Measurements from ENCODE around the gene HDAC4.

HDAC4 gene

DNA sequence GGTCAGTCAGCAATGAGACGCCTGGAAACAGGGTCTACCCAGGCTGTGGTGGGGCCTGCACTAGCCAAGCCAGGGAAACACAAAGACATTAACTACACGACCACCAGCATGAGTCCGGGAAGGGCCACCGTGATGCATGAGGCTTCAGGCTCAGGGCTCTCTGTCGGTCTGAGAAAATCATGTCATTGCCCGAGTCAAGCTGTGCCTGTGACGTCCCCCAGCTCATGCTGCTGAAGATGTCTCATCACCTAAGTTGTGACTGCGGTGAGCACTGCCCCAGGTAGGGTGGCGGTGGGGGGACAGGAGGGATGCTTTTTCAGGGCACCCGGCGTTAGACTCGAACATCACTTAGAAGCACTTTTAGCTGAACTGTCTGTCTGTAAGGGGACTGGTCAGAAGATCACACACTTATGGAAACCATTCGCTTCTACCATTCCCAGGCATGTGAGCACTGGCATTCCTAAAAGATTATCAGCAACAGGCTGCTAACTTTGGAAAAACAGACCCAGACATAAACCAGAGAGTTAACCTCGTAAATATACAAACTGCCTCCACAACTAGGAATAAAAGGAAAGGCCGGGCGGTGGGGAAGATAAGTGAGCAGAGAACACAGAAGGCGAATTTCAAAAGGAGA, 234.5 kb downstream of the HDAC4 start:
- DNase-seq (ENCODE audit: low spot score) = no peak

DNA sequence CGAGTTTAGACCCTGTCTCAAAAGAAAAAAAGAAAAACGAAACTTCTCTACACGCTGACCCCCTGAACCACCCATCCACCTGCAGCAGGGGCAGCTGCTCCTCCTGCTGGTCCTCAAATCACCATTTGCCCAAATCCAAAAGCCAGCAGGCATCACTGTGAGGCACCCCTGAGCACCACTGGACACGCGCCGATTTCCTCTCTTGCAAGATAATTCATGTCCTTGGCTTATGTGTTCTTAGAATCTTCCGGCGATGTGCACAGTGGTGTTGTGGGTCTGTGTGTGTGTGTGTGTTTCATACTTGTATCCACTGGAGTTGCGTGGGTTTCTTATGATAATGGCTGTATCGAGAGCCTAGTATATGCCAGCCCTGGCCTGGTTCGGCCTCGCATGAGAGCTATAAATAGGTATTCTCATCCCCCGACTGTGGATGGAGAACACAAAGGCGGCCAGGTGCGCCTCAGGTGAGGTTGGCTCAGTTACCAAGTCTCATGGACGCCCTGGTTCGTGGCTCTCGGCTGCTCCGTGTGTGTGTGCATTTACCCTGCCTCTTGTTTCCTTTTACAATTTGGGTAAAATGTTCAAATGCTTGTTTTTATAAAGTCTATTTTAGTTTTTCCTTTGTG, 235.5 kb downstream of the HDAC4 start:
- DNase-seq (ENCODE audit: low spot score) = no peak

DNA sequence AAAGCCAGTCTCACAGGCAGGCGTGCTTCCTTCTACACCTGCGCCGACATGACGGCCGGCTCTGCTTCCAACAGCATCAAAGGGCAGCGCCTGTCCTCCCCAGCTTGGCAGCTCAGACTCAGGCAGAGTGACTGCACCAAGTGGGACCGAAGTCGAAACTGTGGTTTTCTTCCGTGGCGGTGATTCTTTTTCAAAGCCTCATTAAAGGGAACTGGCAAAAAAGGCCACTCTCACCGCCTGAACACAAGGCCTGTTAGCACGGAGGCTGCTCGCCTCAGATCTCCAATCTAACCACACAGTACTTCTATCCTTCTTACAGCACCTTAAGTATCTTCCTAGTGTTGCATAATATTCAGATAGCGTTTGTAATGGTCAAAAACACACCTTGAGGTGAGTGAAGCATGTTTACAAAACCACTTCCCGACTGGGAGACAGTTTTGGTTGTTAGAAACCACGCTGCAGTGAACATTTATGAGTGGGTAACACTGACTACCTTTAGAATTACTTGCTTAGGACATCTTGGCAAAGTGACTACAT, 236.4 kb downstream of the HDAC4 start:
- DNase-seq (ENCODE audit: low spot score) = no peak

GRCh38 chr2:239163688-239164334, 237.0 kb downstream of the HDAC4 start:
- no peak for DNase-seq (ENCODE audit: low spot score)

- no peak for DNase-seq (ENCODE audit: low spot score)
Observed at GRCh38 chr2:239162976-239163687, 237.7 kb downstream of the HDAC4 start.

GRCh38 chr2:239162141-239162821, 238.5 kb downstream of the HDAC4 start:
- DNase-seq (ENCODE audit: low spot score) = no peak

DNA sequence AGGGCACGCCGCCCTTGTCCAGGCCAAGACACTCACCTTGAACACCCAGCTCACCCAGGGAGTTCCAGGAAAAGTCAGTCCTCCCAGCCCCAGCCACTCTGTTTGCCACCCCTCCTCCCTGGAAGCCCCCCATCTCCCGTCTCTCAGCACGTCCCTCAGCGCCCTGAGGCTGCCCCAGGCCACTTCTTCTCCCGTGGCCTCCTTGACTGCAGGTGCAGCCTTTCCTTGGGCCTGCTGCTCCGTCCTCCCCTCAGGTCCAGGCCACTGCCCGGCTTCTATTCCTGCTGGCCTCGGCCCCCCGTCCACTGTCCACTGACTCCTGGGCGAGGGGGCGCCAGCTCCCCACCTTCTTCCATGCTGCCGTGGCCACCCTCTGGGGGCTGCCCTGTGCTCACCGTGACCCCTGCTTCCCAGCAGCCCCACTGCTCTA, 239.1 kb downstream of the HDAC4 start:
- no peak for DNase-seq (ENCODE audit: low spot score)

DNA sequence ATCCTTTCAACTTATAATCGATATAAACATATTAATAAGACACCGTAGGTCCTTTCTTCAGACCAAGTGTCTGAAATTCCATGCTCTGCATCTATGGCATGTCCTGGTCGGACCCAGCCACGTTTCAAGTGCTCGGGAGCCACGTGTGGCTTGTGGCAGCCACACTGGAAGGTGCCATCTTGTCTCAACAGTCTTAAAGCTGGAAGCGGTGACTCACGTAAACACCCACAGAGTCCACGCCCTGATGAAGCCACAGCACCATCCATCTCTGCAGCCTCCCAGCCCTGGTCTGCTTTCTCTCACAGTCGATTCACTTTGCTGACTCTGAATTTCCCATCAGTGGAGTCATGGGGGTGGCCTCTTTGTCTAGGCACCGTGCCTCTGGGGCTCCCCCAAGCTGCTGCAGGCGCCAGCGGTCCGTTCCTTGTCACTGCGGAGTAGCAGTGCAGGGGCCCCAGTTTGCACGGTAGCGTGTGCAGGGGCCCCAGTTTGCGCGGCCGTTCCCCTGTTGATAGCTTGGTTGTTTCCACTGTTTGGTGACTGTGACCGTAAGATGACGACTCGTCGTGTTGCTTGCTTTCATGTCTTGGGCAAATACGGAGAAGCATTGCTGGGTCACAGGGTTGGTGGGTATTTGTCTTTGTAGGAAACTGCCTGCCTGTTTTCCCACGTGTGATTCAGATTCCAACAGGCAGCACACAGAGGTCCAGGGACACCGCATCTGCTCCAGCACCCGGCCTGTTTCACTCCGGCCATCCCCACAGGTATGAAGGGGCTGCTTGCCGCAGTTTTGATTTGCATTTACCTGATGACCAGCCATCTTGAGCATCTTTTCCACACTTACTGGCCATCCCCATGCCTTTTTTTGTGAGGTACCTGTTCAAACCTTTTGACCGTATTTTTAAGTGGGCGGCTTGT, 240.3 kb downstream of the HDAC4 start:
- no peak for DNase-seq (ENCODE audit: low spot score)

DNA sequence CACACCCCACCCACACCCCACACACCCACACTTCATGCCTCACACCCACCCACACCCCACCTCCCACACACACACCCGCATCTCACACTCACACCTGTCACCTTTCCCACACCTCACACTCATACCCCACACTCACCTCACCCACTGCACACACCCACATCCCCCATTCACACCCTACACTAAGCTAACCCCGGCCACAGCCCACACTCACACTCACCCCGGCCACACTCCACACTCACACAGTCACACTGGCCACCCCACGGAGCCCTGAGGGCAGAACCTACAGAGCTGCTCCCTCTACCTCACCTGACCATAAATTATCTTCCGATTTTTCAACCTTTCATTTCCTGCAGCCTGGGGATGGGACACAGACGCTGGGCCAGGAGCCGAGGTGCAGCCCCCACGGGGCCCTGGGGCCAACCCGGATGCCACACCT, 241.3 kb downstream of the HDAC4 start:
- no peak for DNase-seq (ENCODE audit: low spot score)

- no peak for DNase-seq (ENCODE audit: low spot score)
Observed at GRCh38 chr2:239158641-239159475, 242.0 kb downstream of the HDAC4 start.

GRCh38 chr2:239157771-239158170, 243.0 kb downstream of the HDAC4 start:
- DNase-seq (ENCODE audit: low spot score) = no peak

GRCh38 chr2:239157269-239157668, 243.6 kb downstream of the HDAC4 start:
- no peak for DNase-seq (ENCODE audit: low spot score)

- DNase-seq (ENCODE audit: low spot score) = no peak
Observed at GRCh38 chr2:239156516-239157265, 244.1 kb downstream of the HDAC4 start.

DNA sequence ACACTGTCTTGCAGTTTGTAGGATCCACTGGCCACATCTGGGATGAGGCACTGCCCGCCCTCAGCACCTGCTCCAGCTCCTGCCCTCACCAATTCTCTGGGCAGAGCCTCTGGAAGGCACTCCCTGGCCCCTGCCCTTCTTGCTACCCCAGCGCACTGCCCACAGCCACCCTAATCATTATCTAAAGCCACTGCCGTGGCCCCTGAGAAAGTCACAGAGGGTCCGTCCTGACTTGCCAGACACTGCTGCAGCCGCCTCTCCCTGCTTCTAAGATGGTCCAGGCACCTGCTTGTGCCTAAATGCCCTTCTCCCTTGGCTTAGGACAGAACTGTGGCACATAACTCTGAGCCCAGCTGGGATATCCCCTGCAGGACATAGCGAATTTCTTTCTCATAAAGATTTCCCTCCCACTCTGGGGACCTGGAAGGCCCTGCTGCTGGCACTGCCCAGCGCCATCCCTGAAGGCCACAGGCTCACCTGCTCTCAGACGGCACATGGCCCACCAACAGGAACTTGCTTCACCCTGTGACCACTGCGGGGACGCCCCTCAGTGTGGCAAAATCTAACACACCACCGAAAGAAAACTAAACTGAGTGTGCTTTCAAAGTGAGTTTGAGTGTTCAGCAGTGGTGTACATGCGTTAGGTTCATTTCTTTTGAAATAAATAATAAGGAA, 244.9 kb downstream of the HDAC4 start:
- DNase-seq (ENCODE audit: low spot score) = no peak

GRCh38 chr2:239154971-239155805, 245.6 kb downstream of the HDAC4 start:
- DNase-seq (ENCODE audit: low spot score) = no peak

GRCh38 chr2:239153806-239154591, 246.8 kb downstream of the HDAC4 start:
- no peak for DNase-seq (ENCODE audit: low spot score)

- DNase-seq (ENCODE audit: low spot score) = no peak
Observed at GRCh38 chr2:239152916-239153305, 247.9 kb downstream of the HDAC4 start.
